Heart left ventricle (tissue), 16 donors: Measurements from ENCODE around the gene SNX9. TPM values are rescaled to one million over a fixed set of nuclear protein-coding genes. Genes with fewer than 3 reads are reported as not detected.

Experiments
- ATAC-seq, 4 donors: fragments of 200-7000 bp; cut with Tn5 transposase; one replicate each; pipeline ENCODE4 v1.9.1; 2020 to 2022; ENCODE audit warnings: moderate library complexity in 4 of 4, mild to moderate bottlenecking in 3 of 4, moderate number of reproducible peaks in 1 of 4
- DNase-seq, 5 donors: peaks; one replicate each; pipeline ENCODE4 v3.0.0-alpha.2; 2020
- H3K27ac ChIP-seq, 12 donors: fragments of 200-600 bp; sonication (generic) in 4 of 12; one replicate each; pipeline versions ENCODE4 v1.5.0 to v1.8.0; 2016 to 2022; ENCODE audit warnings: mild to moderate bottlenecking in 2 of 12
- H3K27me3 ChIP-seq, 9 donors: fragments of 200-600 bp; sonication (generic) in 2 of 9; one replicate each; pipeline versions ENCODE4 v1.5.1 to v1.8.0; 2016 to 2022; ENCODE audit warnings: mild to moderate bottlenecking in 3 of 9
- H3K36me3 ChIP-seq, 9 donors: fragments of 200-600 bp; sonication (generic) in 2 of 9; one replicate each; pipeline versions ENCODE4 v1.5.0 to v1.8.0; 2018 to 2022; ENCODE audit warnings: mild to moderate bottlenecking in 2 of 9
- H3K4me1 ChIP-seq, 12 donors: fragments of 200-600 bp; sonication (generic) in 4 of 12; one replicate each; pipeline versions ENCODE4 v1.5.0 to v1.8.0; 2016 to 2022; ENCODE audit warnings: mild to moderate bottlenecking in 3 of 12
- H3K4me3 ChIP-seq, 12 donors: fragments of 200-600 bp; sonication (generic) in 4 of 12; one replicate each; pipeline versions ENCODE4 v1.5.0 to v1.8.0; 2017 to 2022; ENCODE audit warnings: mild to moderate bottlenecking in 9 of 12, moderate library complexity in 4 of 12
- H3K9me3 ChIP-seq, 12 donors: fragments of 200-600 bp; sonication (generic) in 4 of 12; one replicate each; pipeline versions ENCODE4 v1.5.0 to v1.8.0; 2016 to 2022; ENCODE audit warnings: mild to moderate bottlenecking in 1 of 12
- POLR2A ChIP-seq, 2 donors: fragments of 450-650 bp; IDR thresholded peaks; one replicate each; pipeline ENCODE4 v1.6.1; 2017; ENCODE audit warnings: antibody characterized with exemption in 2 of 2, mild to moderate bottlenecking in 2 of 2, moderate library complexity in 2 of 2
- WGBS, 4 donors: extraction: QIAGEN DNeasy Blood & Tissue Kit in 2 of 4; methylation state at CpG; one replicate each; pipeline versions ENCODE4 v1.1.5 to v1.1.7; 2013 to 2018; 5-methylcytosine and 5-hydroxymethylcytosine counted together
- intact Hi-C, 10 donors: fragments of 100-400 bp; cut with DNase I; formaldehyde crosslinking; loops; one replicate each; pipeline versions ENCODE4 v1.11.1 to v1.14.2; 2022
- polyA plus RNA-seq, 2 donors: library from polyadenylated mRNA; stranded (reverse); fragments of 200-250 nt; gene quantifications; one replicate each; pipeline ENCODE4 v1.2.3, GENCODE V29; 2013
- total RNA-seq, 9 donors: library from RNA; depleted of rRNA in 2 of 9; stranded (reverse); fragments of >200 nt in 2 of 9; fragmentation: NEBNext Ultra II Directional in 3 of 9; extraction: Animal tissue kit (Norgen Biotek cat#: 25700) in 3 of 9; gene quantifications; one replicate each; pipeline versions ENCODE4 v1.1.0 to v1.2.4, GENCODE V29; 2016 to 2023
- TF ChIP-seq, protein P1 (sequence below), 12 donors: fragments of 200-600 bp; sonication (generic) in 4 of 12; IDR thresholded peaks; one replicate each; pipeline versions ENCODE4 v1.5.0 to v1.8.0; 2018 to 2022; ENCODE audit warnings: antibody characterized with exemption in 12 of 12, mild to moderate bottlenecking in 5 of 12
- donor health status: ischemic (EF 13 %, LVEDD 7.1; RV severe dilation, severe dysfunction).
- donor health status: healthy with polysubstance abuse.
- donor health status: DM: no; HTN: yes; CAD: no.
- donor health status: DM: no; HTN: no; CAD: no.
- donor health status: ischemic (EF 25% LVEDD 6.9; RV normal size, moderate dysfunction).
- donor health status: ischemic (EF 25% LVEDD 5.7; RV mildly dilated, moderate dysfunction).
- donor health status: healthy.
- donor health status: DM: yes; HTN: yes; CAD: no.
- donor health status: ischemic (EF 35%, LVEDD 5.7; RV mildly dilated, moderate dysfunction).
- donor health status: nonischemic (EF 11% LVEDD 7.7; RV severe dilation, severe dysfunction).
- donor health status: DM: yes; HTN: yes; CAD: no.
- donor health status: PGD.
- donor health status: ischemic (EF 29% LVEDD 5.4; RV normal size, mild dysfunction).
- donor health status: nonischemic (EF 23%, LVEDD 6.1; RV moderate dilation, normal function).

Gene SNX9
- total and polyA plus RNA-seq, 11 donors = 15.4 to 44.0 (median 30.7) TPM

DNA sequence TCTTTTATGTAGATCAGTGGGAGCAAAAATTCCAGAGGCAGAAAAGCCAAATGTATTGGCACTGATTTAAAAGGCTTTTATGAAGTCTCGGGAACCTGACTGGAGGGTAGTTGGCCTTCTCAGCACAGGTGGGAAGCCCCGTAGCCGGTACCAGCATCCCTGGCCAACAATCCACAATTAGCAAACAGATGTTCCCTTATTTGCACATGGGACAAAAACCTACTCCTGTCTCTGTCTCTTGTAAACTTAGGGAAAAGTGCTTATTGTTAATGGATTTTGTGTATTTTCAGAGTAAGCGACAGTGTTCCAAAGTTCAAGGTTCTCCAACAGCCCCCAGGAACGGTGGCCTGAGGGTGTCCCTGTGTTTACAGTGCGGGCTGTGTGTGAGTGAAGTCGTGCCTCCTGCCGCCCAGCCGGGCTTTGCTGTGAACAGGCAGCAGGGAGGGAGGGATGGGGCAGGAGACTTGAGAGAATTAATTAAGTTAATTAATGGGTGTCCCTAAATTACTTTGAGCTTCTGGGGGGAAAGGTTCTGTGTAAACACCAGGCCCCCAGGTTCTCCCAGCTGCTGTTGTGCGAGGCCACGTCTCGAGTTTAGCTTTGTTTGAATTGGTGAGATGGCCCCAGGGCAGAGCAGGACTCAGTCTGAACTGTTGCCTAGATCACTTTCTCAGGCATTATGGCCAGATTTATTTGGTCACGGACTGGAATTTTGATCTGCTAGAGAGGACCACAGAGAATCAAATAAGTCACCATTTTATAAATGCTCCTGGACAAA, 162.5 kb downstream of the SNX9 start:
- peaks cover 0 to 55% (median 28%) of the 10 kb centered on the region in 12 donors for H3K4me1 ChIP-seq
- H3K36me3 ChIP-seq = no peaks in the 10 kb centered on the region
- TF ChIP-seq, protein P1, sequence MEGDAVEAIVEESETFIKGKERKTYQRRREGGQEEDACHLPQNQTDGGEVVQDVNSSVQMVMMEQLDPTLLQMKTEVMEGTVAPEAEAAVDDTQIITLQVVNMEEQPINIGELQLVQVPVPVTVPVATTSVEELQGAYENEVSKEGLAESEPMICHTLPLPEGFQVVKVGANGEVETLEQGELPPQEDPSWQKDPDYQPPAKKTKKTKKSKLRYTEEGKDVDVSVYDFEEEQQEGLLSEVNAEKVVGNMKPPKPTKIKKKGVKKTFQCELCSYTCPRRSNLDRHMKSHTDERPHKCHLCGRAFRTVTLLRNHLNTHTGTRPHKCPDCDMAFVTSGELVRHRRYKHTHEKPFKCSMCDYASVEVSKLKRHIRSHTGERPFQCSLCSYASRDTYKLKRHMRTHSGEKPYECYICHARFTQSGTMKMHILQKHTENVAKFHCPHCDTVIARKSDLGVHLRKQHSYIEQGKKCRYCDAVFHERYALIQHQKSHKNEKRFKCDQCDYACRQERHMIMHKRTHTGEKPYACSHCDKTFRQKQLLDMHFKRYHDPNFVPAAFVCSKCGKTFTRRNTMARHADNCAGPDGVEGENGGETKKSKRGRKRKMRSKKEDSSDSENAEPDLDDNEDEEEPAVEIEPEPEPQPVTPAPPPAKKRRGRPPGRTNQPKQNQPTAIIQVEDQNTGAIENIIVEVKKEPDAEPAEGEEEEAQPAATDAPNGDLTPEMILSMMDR (IDR thresholded peaks at IDR 0.05) = no peak
- no peak for TF ChIP-seq POLR2A (IDR thresholded peaks at IDR 0.05)
- H3K27ac ChIP-seq = peak overlapping the region in 1 of 12 donors; percentile 15
- no peaks in the 10 kb centered on the region for H3K27me3 ChIP-seq
- intact Hi-C loops = loop anchor here in 1 of 10 donors (2.0 kb wide), 1 partner anchor 85 kb away; no protein-coding TSS in a partner anchor
- H3K9me3 ChIP-seq = no peaks in the 10 kb centered on the region
- 78 to 89% (median 82%) methylated on average over 13 of the region's 13 CpGs for WGBS, 4 donors
- ATAC-seq (no peak), DNase-seq (no peak)
- H3K4me3 ChIP-seq = no peak overlapping the region

DNA sequence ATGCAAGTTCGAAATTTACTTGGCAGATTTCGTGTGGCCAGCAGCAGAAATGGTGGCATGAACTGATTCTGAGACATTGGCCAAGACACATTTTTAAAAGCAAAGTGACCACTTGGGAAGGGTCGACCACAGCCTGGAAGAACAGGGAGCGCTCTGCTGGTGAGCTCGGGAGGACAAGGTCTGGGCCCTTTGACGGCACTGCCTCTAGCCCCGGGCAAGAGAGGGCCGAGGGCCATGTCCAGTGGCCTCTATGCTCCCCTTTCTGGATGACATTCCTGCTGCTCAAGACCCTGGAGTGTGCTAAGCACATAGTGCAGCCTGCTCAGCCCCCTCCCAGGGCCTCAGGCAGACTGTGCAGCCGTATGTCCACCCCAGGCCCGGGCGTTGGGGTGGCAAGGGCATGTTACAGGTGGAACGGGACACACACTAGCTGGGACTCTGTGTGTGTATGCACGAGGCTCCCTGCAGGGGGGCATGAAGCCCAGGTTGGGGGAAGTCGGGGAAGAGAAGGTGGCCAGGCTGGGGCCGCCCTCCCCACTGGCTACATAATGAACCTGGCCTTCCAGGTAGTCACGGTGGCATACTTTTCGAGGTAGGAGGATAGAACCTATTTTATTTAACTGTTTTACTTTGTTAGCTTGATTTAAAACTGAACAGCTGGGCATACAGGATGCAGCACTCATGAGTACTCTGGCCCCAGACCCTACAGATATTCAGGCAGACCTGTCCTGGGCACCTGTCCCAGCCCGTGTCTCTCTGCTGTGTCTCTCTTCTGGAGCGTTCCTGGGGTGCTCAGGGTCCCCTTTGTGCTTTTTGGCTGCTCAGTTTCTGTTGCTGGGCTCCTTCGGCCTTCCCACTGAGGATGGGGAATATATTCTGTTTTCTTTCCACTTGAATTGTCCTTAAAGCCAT, 165.0 kb downstream of the SNX9 start:
- DNase-seq (no peak), ATAC-seq (peak in 2 of 4 donors; percentile 6 to 12)
- no peaks in the 10 kb centered on the region for H3K9me3 ChIP-seq
- peak overlapping the region in 4 of 12 donors; percentile 39 to 67 (median 43) for H3K27ac ChIP-seq
- H3K4me1 ChIP-seq = peaks cover 0 to 48% (median 22%) of the 10 kb centered on the region in 12 donors
- TF ChIP-seq POLR2A (IDR thresholded peaks at IDR 0.05) = no peak
- TF ChIP-seq, protein P1 (IDR thresholded peaks at IDR 0.05) = no peak
- 85 to 89% (median 88%) methylated on average over 16 to 20 of the region's 20 CpGs for WGBS, 4 donors
- H3K36me3 ChIP-seq = no peaks in the 10 kb centered on the region
- intact Hi-C loops = no loop called here
- no peaks in the 10 kb centered on the region for H3K27me3 ChIP-seq
- H3K4me3 ChIP-seq = no peak overlapping the region

DNA sequence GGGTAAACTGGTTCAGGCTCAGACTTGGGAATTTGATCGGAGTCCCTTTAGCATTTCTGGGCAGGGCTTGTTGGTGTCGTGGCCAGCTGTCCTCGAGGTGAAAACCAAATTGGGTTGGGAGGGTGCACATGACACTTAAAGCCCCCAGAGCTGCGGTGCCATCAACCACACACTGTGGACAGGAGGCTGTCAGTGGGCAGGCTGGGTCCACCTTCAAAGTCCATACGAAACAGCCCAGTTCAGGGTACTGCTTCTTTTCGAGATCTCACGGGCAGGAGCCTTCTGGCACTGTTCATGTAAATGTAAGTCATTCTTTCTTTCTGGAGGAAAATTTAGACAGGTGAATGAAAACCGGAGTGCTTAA, 165.6 kb downstream of the SNX9 start:
- Histone ChIP-seq H3K36me3 (no peaks in the 10 kb centered on the region), H3K9me3 (no peaks in the 10 kb centered on the region), H3K4me1 (peaks cover 0 to 46% (median 22%) of the 10 kb centered on the region in 12 donors), H3K27ac (peak overlapping the region in 3 of 12 donors; percentile 40 to 67 (median 46)), H3K4me3 (no peak overlapping the region), H3K27me3 (no peaks in the 10 kb centered on the region)
- intact Hi-C loops = no loop called here
- WGBS, 4 donors = 76 to 83% (median 79%) methylated on average over 8 of the region's 8 CpGs
- DNase-seq = no peak
- TF ChIP-seq POLR2A (IDR thresholded peaks at IDR 0.05) = no peak
- TF ChIP-seq, protein P1 (IDR thresholded peaks at IDR 0.05) = no peak
- ATAC-seq = no peak
